SK-N-SH (cell line): Measurements from ENCODE around the gene TTC6.

Source experiments
- CTCF ChIP-seq: fragments of 200-600 bp; sonication (generic); IDR thresholded peaks from 2 replicates; pipeline ENCODE4 v1.6.1; 2017; ENCODE audit warnings: antibody characterized with exemption, mild to moderate bottlenecking, moderate library complexity
- EP300 ChIP-seq, 2 experiments: IDR thresholded peaks; 2 replicates each; pipeline versions ENCODE4 v1.4.0 to v1.6.1; 2012; ENCODE audit warnings: borderline replicate concordance in 1 of 2, low read depth in 1 of 2, low read length in 1 of 2
- GABPA ChIP-seq: IDR thresholded peaks from 2 replicates; pipeline ENCODE4 v1.4.0; 2012; ENCODE audit warnings: low read depth, mild to moderate bottlenecking
- MXI1 ChIP-seq: IDR thresholded peaks from 2 replicates; pipeline ENCODE4 v1.6.1; 2012; ENCODE audit warnings: mild to moderate bottlenecking, low read depth, low read length, improper control_type of control experiment
- SIN3A ChIP-seq: IDR thresholded peaks from 2 replicates; pipeline ENCODE4 v1.6.1; 2012; ENCODE audit warnings: low read depth, mild to moderate bottlenecking, low read length, moderate library complexity, borderline replicate concordance

DNA sequence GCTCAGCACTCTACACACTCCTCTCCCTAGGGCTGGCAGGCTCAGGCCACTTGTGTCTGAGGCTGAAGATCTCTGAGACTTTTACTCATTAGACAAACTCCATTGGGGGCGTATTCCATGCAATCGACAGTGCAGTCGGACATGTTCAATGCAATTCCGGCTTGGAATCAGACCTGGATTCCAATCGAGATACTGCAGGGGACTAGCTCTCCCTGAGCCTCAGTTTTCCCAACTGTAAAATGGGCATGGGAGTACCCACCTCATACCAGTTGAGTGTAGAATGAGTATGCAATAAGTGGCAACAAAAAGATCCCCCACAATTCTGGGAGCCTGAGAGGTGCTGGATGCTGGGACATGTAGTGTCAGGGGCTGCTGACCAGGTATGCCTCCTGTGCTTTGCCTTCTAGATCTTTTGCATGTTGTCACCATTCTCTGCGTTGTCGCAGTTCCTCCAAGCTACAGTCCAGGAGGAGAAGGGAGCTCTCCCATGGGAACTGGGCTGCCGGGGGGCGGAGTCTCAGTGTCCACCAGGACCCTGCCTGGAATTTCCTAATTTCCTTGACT is 8.3 kb downstream of the TTC6 start:
- no peak for TF ChIP-seq SIN3A
- no peak for TF ChIP-seq EP300 (IDR thresholded peaks at IDR 0.05; ENCODE audit: borderline replicate concordance in 1 of 2, low read depth in 1 of 2, low read length in 1 of 2)
- no peak for TF ChIP-seq GABPA
- TF ChIP-seq MXI1, result no peak
- no peak for TF ChIP-seq CTCF
